ENCODE results near the gene PTPN6.

DNA sequence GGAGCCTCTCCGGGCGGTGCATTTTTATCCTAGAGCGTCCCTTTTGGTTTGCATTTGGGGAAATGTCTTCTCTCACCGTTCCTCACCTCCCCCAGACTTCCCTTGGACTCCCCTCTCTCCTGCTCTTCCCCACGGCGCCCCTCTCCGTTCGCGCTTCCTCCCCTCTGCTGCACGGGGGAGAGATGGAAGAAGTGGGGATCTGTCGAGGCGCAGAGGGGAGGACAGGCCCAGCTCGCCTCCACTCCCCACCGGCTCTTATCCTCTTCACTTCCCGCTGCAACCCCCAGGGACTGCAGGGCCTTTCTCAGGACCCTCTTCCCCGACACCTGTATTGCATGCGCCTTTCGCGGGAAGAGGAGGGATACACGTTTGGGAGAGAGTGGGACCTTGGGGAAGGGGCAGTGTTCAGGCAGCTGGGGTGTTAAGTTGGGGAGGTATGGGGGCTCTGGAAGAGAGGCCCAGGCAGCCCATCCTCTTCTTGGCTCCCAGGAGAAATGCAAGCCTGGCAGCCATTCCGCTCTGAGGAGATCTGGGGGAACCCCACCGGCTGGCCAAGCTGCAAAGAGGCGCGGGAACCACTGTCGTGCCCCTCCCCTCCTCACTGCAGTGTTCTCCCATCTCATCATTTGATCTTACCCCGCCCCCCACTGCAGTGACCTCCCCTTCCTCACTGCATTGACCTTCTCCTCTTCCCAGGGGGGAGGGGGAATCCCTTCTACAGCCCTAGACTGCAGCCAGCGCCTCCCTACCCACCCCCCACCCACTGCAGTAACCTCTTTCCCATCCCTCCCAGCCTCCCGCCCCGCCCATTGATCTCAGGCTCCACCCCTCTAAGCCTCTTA lies 36.0 kb upstream of the PTPN6 start:
- TF ChIP-seq POLR2A (IDR thresholded peaks at IDR 0.05; ENCODE audit: low read depth, low read length) = no peak
- TF ChIP-seq, protein P1, sequence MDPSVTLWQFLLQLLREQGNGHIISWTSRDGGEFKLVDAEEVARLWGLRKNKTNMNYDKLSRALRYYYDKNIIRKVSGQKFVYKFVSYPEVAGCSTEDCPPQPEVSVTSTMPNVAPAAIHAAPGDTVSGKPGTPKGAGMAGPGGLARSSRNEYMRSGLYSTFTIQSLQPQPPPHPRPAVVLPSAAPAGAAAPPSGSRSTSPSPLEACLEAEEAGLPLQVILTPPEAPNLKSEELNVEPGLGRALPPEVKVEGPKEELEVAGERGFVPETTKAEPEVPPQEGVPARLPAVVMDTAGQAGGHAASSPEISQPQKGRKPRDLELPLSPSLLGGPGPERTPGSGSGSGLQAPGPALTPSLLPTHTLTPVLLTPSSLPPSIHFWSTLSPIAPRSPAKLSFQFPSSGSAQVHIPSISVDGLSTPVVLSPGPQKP (IDR thresholded peaks at IDR 0.05; ENCODE audit: low read depth, low read length) = no peak
- no peak for TF ChIP-seq SUPT20H (IDR thresholded peaks at IDR 0.05; ENCODE audit: borderline replicate concordance, control insufficient read depth, low read depth, low read length)
- TF ChIP-seq, protein P2, sequence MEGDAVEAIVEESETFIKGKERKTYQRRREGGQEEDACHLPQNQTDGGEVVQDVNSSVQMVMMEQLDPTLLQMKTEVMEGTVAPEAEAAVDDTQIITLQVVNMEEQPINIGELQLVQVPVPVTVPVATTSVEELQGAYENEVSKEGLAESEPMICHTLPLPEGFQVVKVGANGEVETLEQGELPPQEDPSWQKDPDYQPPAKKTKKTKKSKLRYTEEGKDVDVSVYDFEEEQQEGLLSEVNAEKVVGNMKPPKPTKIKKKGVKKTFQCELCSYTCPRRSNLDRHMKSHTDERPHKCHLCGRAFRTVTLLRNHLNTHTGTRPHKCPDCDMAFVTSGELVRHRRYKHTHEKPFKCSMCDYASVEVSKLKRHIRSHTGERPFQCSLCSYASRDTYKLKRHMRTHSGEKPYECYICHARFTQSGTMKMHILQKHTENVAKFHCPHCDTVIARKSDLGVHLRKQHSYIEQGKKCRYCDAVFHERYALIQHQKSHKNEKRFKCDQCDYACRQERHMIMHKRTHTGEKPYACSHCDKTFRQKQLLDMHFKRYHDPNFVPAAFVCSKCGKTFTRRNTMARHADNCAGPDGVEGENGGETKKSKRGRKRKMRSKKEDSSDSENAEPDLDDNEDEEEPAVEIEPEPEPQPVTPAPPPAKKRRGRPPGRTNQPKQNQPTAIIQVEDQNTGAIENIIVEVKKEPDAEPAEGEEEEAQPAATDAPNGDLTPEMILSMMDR (IDR thresholded peaks at IDR 0.05 in 2 of 3, conservative IDR thresholded peaks at IDR 0.05 in 1 of 3; ENCODE audit: control insufficient read depth in 2 of 3, extremely low read depth in 1 of 3, insufficient read depth in 1 of 3, low read depth in 3 of 3, low read length in 3 of 3) = no peak
- no peak for TF ChIP-seq ZBED1 (IDR thresholded peaks at IDR 0.05; ENCODE audit: borderline replicate concordance)
- TF ChIP-seq, protein P3, sequence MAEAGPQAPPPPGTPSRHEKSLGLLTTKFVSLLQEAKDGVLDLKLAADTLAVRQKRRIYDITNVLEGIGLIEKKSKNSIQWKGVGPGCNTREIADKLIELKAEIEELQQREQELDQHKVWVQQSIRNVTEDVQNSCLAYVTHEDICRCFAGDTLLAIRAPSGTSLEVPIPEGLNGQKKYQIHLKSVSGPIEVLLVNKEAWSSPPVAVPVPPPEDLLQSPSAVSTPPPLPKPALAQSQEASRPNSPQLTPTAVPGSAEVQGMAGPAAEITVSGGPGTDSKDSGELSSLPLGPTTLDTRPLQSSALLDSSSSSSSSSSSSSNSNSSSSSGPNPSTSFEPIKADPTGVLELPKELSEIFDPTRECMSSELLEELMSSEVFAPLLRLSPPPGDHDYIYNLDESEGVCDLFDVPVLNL (IDR thresholded peaks at IDR 0.05; ENCODE audit: low read depth, low read length) = no peak
- TF ChIP-seq YBX1 (IDR thresholded peaks at IDR 0.05) = no peak
- TF ChIP-seq NRF1 (conservative IDR thresholded peaks at IDR 0.05; ENCODE audit: low read depth, low read length) = no peak
- TF ChIP-seq, protein P4, sequence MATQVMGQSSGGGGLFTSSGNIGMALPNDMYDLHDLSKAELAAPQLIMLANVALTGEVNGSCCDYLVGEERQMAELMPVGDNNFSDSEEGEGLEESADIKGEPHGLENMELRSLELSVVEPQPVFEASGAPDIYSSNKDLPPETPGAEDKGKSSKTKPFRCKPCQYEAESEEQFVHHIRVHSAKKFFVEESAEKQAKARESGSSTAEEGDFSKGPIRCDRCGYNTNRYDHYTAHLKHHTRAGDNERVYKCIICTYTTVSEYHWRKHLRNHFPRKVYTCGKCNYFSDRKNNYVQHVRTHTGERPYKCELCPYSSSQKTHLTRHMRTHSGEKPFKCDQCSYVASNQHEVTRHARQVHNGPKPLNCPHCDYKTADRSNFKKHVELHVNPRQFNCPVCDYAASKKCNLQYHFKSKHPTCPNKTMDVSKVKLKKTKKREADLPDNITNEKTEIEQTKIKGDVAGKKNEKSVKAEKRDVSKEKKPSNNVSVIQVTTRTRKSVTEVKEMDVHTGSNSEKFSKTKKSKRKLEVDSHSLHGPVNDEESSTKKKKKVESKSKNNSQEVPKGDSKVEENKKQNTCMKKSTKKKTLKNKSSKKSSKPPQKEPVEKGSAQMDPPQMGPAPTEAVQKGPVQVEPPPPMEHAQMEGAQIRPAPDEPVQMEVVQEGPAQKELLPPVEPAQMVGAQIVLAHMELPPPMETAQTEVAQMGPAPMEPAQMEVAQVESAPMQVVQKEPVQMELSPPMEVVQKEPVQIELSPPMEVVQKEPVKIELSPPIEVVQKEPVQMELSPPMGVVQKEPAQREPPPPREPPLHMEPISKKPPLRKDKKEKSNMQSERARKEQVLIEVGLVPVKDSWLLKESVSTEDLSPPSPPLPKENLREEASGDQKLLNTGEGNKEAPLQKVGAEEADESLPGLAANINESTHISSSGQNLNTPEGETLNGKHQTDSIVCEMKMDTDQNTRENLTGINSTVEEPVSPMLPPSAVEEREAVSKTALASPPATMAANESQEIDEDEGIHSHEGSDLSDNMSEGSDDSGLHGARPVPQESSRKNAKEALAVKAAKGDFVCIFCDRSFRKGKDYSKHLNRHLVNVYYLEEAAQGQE (IDR thresholded peaks at IDR 0.05; ENCODE audit: low read depth, low read length) = no peak

Data from GM12878 (cell line).